Activated CD4-positive, alpha-beta T cell treated with anti-CD3 and anti-CD28 coated beads, Interleukin-2, amount 50 U/mL, for 1 hour (primary cell): Measurements from ENCODE around the gene HPS5.

Experiments used
- DNase-seq: peaks from one replicate; pipeline ENCODE4 v3.0.0-alpha.2; 2020

HPS5 gene

DNA sequence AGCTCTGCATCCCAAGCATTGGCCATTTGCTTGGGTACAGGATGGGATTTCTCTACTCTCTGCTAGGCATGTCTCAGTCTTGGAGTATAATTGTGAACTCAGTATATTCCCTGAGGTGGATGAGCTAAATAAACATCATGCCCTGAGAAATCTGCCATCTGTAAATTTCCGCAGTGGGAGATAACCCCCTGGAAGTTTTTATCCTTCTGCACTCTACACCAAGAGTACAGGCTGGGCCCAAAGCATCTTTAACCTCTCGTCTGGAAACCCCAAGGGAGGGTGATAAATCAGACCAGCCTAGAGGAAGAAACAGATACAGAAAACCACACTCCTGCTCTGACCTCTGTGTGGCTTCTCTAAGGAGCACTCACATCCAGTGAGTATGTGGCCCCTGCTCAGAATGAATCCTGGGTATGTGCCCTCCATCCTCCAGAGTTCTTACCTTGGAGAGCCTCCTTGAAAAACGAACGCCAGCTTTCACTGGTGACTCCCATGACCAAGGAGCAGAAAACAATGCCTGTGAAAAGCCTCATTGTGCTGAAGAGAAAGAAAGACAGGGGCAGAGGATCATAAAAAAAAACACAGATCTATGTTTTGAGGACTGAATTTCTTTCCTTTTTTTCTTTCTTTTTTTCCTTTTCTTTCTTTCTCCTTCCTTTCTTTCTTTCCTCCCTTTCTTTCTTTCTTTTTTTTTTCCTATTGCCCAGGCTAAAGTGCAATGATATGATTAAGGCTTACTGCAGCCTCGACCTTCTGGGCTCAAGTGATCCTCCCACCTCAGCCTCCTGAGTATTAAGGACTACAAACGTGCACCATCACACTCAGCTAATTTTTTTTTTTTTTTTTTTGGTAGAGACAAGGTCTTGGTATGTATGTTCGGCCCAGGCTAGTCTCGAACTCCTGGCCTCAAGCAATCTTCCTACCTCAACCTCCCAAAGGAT is 86.3 kb downstream of the HPS5 start:
- no peak for DNase-seq

DNA sequence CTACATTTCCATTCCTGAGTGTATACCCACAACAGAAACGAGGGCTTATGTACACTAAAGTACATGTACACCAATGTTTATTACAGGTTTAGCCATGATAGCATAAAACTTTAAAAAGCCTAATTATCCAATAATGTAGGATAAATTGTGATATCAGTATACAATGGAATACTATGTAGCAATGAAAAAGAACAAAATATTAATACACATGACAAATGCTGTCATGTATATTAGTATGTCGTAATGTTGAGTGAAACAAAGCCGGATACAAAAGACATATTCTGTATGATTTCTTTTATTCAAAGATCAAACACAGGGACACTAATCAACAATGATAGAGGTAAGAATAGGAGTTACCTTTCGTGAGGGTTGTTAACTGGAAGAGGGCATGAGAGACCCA is 88.0 kb downstream of the HPS5 start:
- no peak for DNase-seq

DNA sequence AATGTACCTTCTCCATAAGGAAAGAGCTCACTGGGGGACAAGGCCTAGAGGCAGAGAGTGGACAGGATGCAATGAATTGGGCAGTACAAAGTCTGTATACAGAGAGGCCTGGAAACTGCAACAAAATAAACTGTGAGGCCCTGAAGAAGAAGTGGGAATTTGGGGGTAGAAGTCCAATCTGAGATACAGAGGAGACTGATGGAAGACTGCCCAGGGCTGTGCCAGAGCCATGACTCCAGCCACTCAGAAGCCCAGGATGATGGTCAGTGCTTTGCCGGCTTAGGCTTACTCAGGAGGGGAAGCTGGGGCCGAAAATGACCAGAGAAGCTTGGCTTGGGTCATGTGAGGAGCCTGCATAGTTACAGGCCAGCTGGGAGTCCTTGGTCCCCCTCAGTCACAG is 91.1 kb downstream of the HPS5 start:
- no peak for DNase-seq

DNA sequence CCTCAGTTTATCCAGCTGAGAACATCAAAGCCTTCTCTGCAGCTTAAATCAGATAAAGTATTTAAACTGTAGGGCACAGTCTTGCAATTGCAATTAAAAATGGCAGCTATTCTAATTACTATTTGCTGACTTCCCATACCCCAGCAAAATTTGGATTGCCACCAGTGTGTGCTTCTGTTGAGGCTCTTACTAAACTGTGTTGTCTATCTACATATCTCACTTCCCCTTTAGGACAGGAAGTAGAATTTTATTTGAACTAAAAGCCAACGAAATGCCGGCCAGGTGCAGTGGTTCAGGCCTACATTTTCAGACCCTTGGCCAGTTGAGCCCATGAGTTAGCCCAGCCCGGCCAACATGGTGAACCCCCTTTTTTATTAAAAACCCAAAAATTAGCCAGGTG is 92.4 kb downstream of the HPS5 start:
- no peak for DNase-seq
